HepG2 (cell line): ENCODE results near the gene ZFP36L2. TPM values are rescaled to one million over a fixed set of nuclear protein-coding genes. Genes with fewer than 3 reads are reported as not detected.

Source experiments
- ATAC-seq: fragments of 200-7000 bp; cut with Tn5 transposase; 3 replicates; pipeline ENCODE4 v1.9.1; 2020; ENCODE audit warnings: mild to moderate bottlenecking, moderate library complexity
- BruUV-seq: library from RNA; stranded (reverse); fragments of 400-500 nt; replicated peaks from 2 replicates; lab custom pipeline; 2021; lab: Mats Ljungman, UMichigan
- CTCF ChIA-PET: fragments of 300-600 bp; formaldehyde crosslinking; extraction: SDS; loops from one replicate; lab custom pipeline; 2021; ENCODE audit warnings: low total read pairs, inconsistent platforms, low intra/inter-chr PET ratio; lab: Yijun Ruan, JAX
- POLR2A ChIA-PET: fragments of 350-600 bp; sonication (Branson Sonifier 250); formaldehyde crosslinking; loops from one replicate; lab custom pipeline; 2020; ENCODE audit warnings: antibody characterized with exemption, inconsistent platforms; lab: Yijun Ruan, JAX
- DNase-seq: peaks from one replicate; pipeline ENCODE4 v3.0.0-alpha.2; 2015; ENCODE audit warnings: low spot score
- FAIRE-seq: peaks from 3 replicates; lab custom pipeline; 2011; peaks lifted over from hg19 to GRCh38; lab: Jason Lieb, UNC
- H2AFZ ChIP-seq: one replicate; pipeline ENCODE4 v1.6.1; 2011; ENCODE audit warnings: low read length, inconsistent platforms
- H3K27ac ChIP-seq: fragments of 300-600 bp; 3 replicates; pipeline ENCODE4 v1.8.0; 2011; ENCODE audit warnings: mixed run types, mild to moderate bottlenecking, mixed read lengths, low read length, inconsistent platforms; ENCODE audit not compliant: insufficient read depth; ENCODE audit errors: extremely low read length
- H3K27me3 ChIP-seq, 2 experiments: fragments of 200-600 bp in 1 of 2; 2 replicates in 1 of 2; 3 replicates in 1 of 2; pipeline versions ENCODE4 v1.6.0 to v1.8.0; 2011; ENCODE audit warnings: low read length in 2 of 2, mild to moderate bottlenecking in 2 of 2, moderate library complexity in 2 of 2, inconsistent platforms in 1 of 2; ENCODE audit not compliant: insufficient read depth in 2 of 2, control insufficient read depth in 1 of 2
- H3K36me3 ChIP-seq, 2 experiments: fragments of 200-600 bp in 1 of 2; replicated peaks in 1 of 2; 2 replicates in 1 of 2; 3 replicates in 1 of 2; pipeline versions ENCODE4 v1.5.1 to v1.8.0; 2011; ENCODE audit warnings: low read length in 2 of 2, inconsistent platforms in 1 of 2; ENCODE audit not compliant: insufficient read depth in 2 of 2, control insufficient read depth in 1 of 2
- H3K4me1 ChIP-seq: 2 replicates; pipeline ENCODE4 v1.5.1; 2012; ENCODE audit warnings: low read length, inconsistent platforms; ENCODE audit not compliant: insufficient read depth
- H3K4me2 ChIP-seq: 2 replicates; pipeline ENCODE4 v1.6.0; 2011; ENCODE audit warnings: low read depth, low read length, inconsistent platforms
- H3K4me3 ChIP-seq, 3 experiments: fragments of 200-600 bp in 1 of 3; sonication (generic), shearing (Covaris generic) in 1 of 3; replicated peaks in 1 of 3; 2 replicates each; pipeline ENCODE4 v1.5.1; 2011 to 2016; ENCODE audit warnings: low read length in 3 of 3, inconsistent platforms in 2 of 3, low read depth in 2 of 3, mild to moderate bottlenecking in 2 of 3, control low read depth in 1 of 3, mixed read lengths in 1 of 3; ENCODE audit not compliant: insufficient read depth in 1 of 3
- H3K79me2 ChIP-seq: one replicate; pipeline ENCODE4 v1.6.1; 2011; ENCODE audit warnings: low read length, inconsistent platforms; ENCODE audit not compliant: insufficient read depth
- H3K9ac ChIP-seq: 2 replicates; pipeline ENCODE4 v1.6.0; 2011; ENCODE audit warnings: mild to moderate bottlenecking, low read depth, low read length, inconsistent platforms; ENCODE audit not compliant: insufficient read depth
- H3K9me3 ChIP-seq: 2 replicates; pipeline ENCODE4 v1.5.1; 2012; ENCODE audit warnings: mild to moderate bottlenecking, low read length
- H4K20me1 ChIP-seq: 2 replicates; pipeline ENCODE4 v1.6.0; 2011; ENCODE audit warnings: inconsistent platforms, mild to moderate bottlenecking, low read length, moderate library complexity; ENCODE audit not compliant: insufficient read depth
- BCL6 ChIP-seq: IDR thresholded peaks from 2 replicates; pipeline ENCODE4 v1.6.1; 2016; ENCODE audit warnings: missing genetic modification reagents, missing compliant biosample characterization
- IRX3 ChIP-seq: sonication (generic); formaldehyde crosslinking; IDR thresholded peaks from 2 replicates; pipeline ENCODE4 v1.8.1; 2023; ENCODE audit warnings: mild to moderate bottlenecking, low read depth, missing genetic modification reagents, borderline replicate concordance
- STAG1 ChIP-seq: sonication (generic); formaldehyde crosslinking; IDR thresholded peaks from 2 replicates; pipeline ENCODE4 v1.4.0; 2020; ENCODE audit warnings: missing genetic modification reagents
- ZFP36L2 ChIP-seq: sonication (generic); formaldehyde crosslinking; IDR thresholded peaks from 2 replicates; pipeline ENCODE4 v1.4.0; 2020; ENCODE audit warnings: missing genetic modification reagents
- ZNF546 ChIP-seq: sonication (generic); formaldehyde crosslinking; conservative IDR thresholded peaks from 2 replicates; pipeline ENCODE4 v1.8.1; 2023; ENCODE audit warnings: mild to moderate bottlenecking, missing genetic modification reagents
- WGBS: methylation state at CpG from one replicate; pipeline ENCODE4 v1.1.6; 2017; ENCODE audit warnings: low lambda C conversion rate; 5-methylcytosine and 5-hydroxymethylcytosine counted together
- in situ Hi-C: cut with HindIII; loops from 2 replicates; pipeline ENCODE4 v1.10.0; 2017; ENCODE audit warnings: low pct_unique_long_range_greater_than_20kb; ENCODE audit not compliant: extremely low pct_ligation_motif_present
- intact Hi-C: fragments of 100-400 bp; cut with micrococcal nuclease; formaldehyde crosslinking; loops from one replicate; pipeline ENCODE4 v1.10.0; 2022; ENCODE audit not compliant: unreplicated experiment
- polyA plus RNA-seq, 8 experiments: library from polyadenylated mRNA; depleted of rRNA in 3 of 8; stranded (reverse) in 7 of 8; unstranded in 1 of 8; fragments of >200 nt; fragmentation: Illumina TruSeq in 4 of 8; extraction: Trizol in 4 of 8; gene quantifications; 2 replicates each; pipeline versions ENCODE4 v1.2.1 to v1.2.3, GENCODE V29; 2011 to 2016; ENCODE audit warnings: low read depth in 4 of 8, missing spikeins in 1 of 8, mixed read lengths in 1 of 8; ENCODE audit not compliant: insufficient read depth in 1 of 8
- total RNA-seq, 5 experiments: library from RNA; depleted of rRNA; stranded (reverse); fragments of >200 nt; fragmentation: Illumina TruSeq; extraction: Trizol; gene quantifications; 2 replicates each; pipeline ENCODE4 v1.2.3, GENCODE V29; 2016; ENCODE audit warnings: low read depth in 1 of 5
- TF ChIP-seq, protein P1 (sequence below): sonication (generic); formaldehyde crosslinking; IDR thresholded peaks from 2 replicates; pipeline ENCODE4 v1.8.1; 2023; ENCODE audit warnings: mild to moderate bottlenecking, moderate library complexity, missing genetic modification reagents
- TF ChIP-seq, protein P2 (sequence below): sonication (generic); formaldehyde crosslinking; IDR thresholded peaks from 2 replicates; pipeline ENCODE4 v1.4.0; 2020; ENCODE audit warnings: missing genetic modification reagents
- TF ChIP-seq, protein P3 (sequence below): sonication (generic); formaldehyde crosslinking; IDR thresholded peaks from 2 replicates; pipeline ENCODE4 v1.4.0; 2020; ENCODE audit warnings: missing genetic modification reagents, mild to moderate bottlenecking, borderline replicate concordance
- TF ChIP-seq, protein P4 (sequence below): sonication (generic); formaldehyde crosslinking; IDR thresholded peaks from 2 replicates; pipeline ENCODE4 v1.5.0; 2020; ENCODE audit warnings: missing genetic modification reagents, mild to moderate bottlenecking, borderline replicate concordance

ZFP36L2 gene
- total and polyA plus RNA-seq, 2 of the 13 experiments (the other 11 are each of a cell fraction or from before 2014, with no cell fraction given): 11.2 to 21.8 TPM

DNA sequence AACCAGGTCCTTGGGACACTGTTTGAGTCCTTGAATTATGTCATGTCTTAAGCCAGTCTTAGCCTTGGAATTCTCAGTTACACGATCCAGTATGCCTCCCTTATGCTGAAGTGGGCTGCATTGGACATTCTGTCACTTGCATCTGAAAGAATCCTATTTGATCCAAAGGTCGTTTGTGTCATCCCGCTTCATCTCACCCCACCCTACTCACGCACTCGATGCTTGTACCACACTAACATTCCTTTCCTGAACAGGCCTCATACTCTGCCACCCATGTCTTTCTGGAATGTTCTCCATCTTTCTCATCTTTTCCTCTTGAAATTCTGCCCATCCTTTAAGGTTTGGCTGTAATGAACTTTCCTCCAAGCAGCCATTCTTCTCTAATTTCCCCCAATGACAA lies 27.9 kb upstream of the ZFP36L2 start:
- no TSS peak for BruUV-seq
- no peak overlapping the region for H3K4me3 ChIP-seq
- FAIRE-seq: peak; percentile 50
- POLR2A ChIA-PET: no interaction called here
- in situ Hi-C loops (no loop called here), intact Hi-C loops (no loop called here)
- 98% methylated on average over 5 of the region's 5 CpGs for WGBS
- H2AFZ ChIP-seq: no peak overlapping the region
- TF ChIP-seq, protein P1, sequence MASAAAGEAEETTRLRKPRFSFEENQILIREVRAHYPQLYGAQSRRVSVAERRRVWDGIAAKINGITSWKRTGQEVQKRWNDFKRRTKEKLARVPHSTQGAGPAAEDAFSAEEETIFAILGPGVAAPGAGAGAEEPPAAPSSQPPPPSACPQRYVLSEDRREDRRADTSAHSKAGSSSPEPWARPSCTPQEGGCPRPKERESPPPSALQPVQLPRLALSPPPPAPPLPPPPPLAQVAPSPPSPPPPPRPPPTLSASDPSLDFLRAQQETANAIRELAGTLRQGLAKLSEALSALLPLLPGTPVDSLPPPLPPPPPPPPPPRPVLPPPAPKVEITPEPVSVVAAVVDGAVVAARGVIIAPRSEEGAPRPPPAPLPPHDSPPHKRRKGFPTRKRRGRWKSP: no peak
- TF ChIP-seq, protein P2, sequence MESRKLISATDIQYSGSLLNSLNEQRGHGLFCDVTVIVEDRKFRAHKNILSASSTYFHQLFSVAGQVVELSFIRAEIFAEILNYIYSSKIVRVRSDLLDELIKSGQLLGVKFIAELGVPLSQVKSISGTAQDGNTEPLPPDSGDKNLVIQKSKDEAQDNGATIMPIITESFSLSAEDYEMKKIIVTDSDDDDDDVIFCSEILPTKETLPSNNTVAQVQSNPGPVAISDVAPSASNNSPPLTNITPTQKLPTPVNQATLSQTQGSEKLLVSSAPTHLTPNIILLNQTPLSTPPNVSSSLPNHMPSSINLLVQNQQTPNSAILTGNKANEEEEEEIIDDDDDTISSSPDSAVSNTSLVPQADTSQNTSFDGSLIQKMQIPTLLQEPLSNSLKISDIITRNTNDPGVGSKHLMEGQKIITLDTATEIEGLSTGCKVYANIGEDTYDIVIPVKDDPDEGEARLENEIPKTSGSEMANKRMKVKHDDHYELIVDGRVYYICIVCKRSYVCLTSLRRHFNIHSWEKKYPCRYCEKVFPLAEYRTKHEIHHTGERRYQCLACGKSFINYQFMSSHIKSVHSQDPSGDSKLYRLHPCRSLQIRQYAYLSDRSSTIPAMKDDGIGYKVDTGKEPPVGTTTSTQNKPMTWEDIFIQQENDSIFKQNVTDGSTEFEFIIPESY: 0 out of 2 replicates have a peak, but pooled peaks have one; percentile 11
- H3K27me3 ChIP-seq: no peaks in the 10 kb centered on the region
- H3K4me1 ChIP-seq: peaks cover 61% of the 10 kb centered on the region
- no peaks in the 10 kb centered on the region for H3K79me2 ChIP-seq
- CTCF ChIA-PET: no interaction called here
- H3K27ac ChIP-seq: no peak overlapping the region
- H3K4me2 ChIP-seq: no peak overlapping the region
- DNase-seq: no peak
- H3K9me3 ChIP-seq: no peaks in the 10 kb centered on the region
- ATAC-seq: no peak
- H3K9ac ChIP-seq: no peak overlapping the region
- H3K36me3 ChIP-seq: no peaks in the 10 kb centered on the region
- no peaks in the 10 kb centered on the region for H4K20me1 ChIP-seq

DNA sequence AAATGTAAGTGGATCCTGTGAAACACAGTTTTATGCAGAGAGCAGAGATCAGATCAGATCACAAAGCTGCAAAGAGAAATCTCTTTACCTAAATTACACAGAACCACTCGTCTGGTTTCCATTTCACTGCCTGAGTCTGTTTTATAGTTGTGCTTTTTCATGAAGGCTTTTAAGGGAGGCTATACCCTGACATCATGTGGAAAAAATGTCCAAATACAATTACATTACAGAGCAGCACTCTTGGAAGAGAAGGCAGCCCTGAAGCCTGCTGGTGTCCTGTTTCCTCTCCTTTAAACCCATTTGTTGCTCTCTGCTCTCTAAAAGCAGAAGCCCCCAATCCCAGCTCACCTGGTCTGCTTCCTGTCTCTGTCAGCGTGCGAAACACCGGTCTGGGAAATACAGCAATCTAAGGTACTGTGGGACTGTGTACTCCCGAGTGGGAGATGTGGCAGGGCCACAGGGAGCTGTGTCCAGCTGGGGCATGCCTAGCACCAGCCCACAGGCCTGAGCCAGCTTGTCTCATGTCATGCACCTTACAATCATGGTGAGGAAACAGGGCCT lies 24.8 kb upstream of the ZFP36L2 start:
- Histone ChIP-seq H3K4me3 (no peak overlapping the region), H3K4me1 (peaks cover 32% of the 10 kb centered on the region), H3K4me2 (no peak overlapping the region), H3K79me2 (no peaks in the 10 kb centered on the region), H3K27ac (no peak overlapping the region), H3K36me3 (no peaks in the 10 kb centered on the region), H2AFZ (no peak overlapping the region), H3K9ac (no peak overlapping the region), H4K20me1 (no peaks in the 10 kb centered on the region), H3K27me3 (no peaks in the 10 kb centered on the region), H3K9me3 (no peaks in the 10 kb centered on the region)
- BruUV-seq: no TSS peak
- intact Hi-C loops: no loop called here
- ATAC-seq: peak; percentile 55
- in situ Hi-C loops: no loop called here
- WGBS: 89% methylated on average over 5 of the region's 5 CpGs
- FAIRE-seq: peak; percentile 73
- CTCF ChIA-PET: no interaction called here
- POLR2A ChIA-PET: interaction anchor here (1.4 kb wide), 1 partner anchor 25 kb away, joined by 4 read pairs; the partner anchor contains the start of gene ZFP36L2
- peak; percentile 46 for DNase-seq
- no peak for TF ChIP-seq ZNF546 (CRISPR knock-in tag)
- TF ChIP-seq, protein P3, sequence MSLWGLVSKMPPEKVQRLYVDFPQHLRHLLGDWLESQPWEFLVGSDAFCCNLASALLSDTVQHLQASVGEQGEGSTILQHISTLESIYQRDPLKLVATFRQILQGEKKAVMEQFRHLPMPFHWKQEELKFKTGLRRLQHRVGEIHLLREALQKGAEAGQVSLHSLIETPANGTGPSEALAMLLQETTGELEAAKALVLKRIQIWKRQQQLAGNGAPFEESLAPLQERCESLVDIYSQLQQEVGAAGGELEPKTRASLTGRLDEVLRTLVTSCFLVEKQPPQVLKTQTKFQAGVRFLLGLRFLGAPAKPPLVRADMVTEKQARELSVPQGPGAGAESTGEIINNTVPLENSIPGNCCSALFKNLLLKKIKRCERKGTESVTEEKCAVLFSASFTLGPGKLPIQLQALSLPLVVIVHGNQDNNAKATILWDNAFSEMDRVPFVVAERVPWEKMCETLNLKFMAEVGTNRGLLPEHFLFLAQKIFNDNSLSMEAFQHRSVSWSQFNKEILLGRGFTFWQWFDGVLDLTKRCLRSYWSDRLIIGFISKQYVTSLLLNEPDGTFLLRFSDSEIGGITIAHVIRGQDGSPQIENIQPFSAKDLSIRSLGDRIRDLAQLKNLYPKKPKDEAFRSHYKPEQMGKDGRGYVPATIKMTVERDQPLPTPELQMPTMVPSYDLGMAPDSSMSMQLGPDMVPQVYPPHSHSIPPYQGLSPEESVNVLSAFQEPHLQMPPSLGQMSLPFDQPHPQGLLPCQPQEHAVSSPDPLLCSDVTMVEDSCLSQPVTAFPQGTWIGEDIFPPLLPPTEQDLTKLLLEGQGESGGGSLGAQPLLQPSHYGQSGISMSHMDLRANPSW: no peak
- 0 out of 2 replicates have a peak, but pooled peaks have one; percentile 21 for TF ChIP-seq STAG1 (CRISPR knock-in tag)
- no peak for TF ChIP-seq ZFP36L2 (CRISPR knock-in tag)
- TF ChIP-seq, protein P4, sequence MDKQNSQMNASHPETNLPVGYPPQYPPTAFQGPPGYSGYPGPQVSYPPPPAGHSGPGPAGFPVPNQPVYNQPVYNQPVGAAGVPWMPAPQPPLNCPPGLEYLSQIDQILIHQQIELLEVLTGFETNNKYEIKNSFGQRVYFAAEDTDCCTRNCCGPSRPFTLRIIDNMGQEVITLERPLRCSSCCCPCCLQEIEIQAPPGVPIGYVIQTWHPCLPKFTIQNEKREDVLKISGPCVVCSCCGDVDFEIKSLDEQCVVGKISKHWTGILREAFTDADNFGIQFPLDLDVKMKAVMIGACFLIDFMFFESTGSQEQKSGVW (CRISPR knock-in tag): no peak
- no peak for TF ChIP-seq BCL6 (CRISPR knock-in tag)
- no peak for TF ChIP-seq IRX3
